NCI-H2029 treated with DMSO at 0.1 percent for 48 hours (cell line): ENCODE measurements around the gene EMCN.
"Not testable (repeated sequence)": the region's sequence is repeated elsewhere in the genome, so short reads cannot be mapped to it uniquely, and the experiment has no call there.

ENCODE experiments used
- DNase-seq: peaks from one replicate; lab custom pipeline; 2025; lab: John Stamatoyannopoulos, UW

Gene EMCN

GRCh38 chr4:100379583-100380105, 138.2 kb downstream of the EMCN start:
- DNase-seq: no peak

GRCh38 chr4:100372432-100372831, 145.4 kb downstream of the EMCN start:
- DNase-seq: no peak

GRCh38 chr4:100369871-100370270, 148.0 kb downstream of the EMCN start:
- DNase-seq: no peak

DNA sequence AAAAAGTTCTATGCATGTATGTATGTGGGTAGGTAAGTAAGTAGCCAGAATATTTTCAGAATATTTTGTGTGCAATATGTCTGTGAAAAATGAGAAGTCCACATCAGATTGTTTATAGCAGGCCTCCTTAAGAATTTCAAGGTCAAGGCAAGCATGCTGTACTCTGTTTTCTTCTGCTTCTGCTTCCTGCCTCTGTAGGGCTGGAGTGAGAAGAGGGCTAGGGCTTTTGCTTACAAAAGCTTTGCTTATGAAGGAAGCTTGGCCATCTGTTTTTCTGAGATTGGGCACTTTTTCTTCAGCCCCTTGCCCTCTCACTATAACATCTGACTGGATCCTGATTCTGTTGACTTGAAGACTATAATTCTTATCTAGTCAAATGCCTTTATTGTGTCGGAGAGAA, 150.4 kb downstream of the EMCN start:
- no peak for DNase-seq

DNA sequence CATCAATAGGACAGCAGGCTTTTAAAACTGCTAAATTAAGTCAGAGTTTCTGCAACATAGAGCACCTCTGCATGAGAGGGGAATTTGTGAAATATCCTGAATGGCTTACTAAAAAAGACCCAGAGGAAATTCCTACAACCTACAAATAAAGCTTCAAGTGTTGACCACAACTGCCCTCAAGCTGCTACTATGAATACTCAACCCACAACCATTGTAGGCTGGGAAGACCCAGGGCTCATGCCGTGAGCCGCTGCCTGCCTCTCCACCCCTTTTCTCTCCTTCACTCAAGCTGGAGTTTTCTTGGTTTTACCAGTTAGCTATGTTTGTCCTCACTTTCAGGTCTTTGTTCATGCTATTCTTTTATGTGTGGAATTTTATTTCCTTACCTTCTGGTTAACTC, 151.6 kb downstream of the EMCN start:
- DNase-seq: no peak

DNA sequence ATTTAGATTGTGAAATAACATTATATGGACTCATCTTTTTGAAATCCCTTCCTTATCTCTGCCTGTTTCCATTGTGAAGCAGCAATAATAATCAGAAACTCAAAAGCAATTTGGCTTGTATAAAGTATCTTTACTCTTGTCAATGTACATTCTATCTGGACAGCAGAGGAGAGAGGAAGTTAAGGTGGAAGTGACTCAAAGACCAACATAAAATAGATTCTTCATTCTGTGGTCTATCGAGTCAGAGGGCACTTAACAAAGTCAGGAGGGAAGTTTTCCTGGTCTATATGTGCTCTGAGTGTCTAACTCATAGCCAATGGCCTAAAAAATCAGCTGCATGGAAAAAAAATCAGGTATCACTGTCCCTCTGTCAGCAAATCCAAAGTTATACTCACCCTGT, 155.5 kb downstream of the EMCN start:
- DNase-seq: no peak

GRCh38 chr4:100361336-100361735, 156.5 kb downstream of the EMCN start:
- no peak for DNase-seq

DNA sequence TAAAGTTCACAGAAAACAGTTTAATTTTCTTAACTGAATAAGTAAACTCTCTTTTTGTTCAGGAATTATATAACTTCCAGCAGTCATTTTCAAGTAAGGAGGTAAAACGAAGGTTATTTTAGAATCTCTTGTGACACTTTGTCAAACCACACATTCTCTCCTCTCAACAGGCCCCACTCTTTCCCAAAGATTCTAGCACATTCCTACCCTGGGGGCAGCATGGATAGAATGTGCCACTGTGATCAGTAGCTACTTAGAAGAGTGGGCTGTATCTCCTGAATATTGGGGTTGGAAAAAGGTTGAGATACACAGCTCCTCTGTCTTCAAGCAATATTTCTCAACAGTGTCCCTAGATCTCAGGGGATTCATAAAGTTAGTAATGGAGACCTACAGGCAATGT, 157.6 kb downstream of the EMCN start:
- DNase-seq: no peak

- DNase-seq: no peak
These were observed 158.4 kb downstream of the EMCN start for GRCh38 chr4:100359441-100359840.

GRCh38 chr4:100357542-100357941, 160.3 kb downstream of the EMCN start:
- DNase-seq: no peak

- DNase-seq: no peak
These were observed 161.7 kb downstream of the EMCN start for GRCh38 chr4:100356172-100356571.

DNA sequence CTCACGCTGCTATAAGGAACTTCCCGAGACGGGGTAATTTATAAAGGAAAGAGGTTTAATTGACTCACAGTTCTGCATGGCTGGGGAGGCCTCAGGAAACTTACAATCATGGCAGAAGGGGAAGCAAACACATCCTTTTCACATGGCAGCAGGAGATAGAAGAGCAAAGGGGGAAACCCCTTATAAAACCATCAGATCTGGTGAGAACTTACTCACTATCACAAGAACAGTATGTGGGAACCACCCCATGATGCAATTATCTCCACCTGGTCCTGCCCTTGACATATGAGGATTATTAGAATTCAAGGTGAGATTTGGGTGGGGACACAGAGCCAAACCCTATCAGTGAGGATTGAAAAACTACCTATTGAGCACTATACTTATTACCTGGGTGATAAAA, 165.5 kb downstream of the EMCN start:
- DNase-seq: not testable (repeated sequence)

DNA sequence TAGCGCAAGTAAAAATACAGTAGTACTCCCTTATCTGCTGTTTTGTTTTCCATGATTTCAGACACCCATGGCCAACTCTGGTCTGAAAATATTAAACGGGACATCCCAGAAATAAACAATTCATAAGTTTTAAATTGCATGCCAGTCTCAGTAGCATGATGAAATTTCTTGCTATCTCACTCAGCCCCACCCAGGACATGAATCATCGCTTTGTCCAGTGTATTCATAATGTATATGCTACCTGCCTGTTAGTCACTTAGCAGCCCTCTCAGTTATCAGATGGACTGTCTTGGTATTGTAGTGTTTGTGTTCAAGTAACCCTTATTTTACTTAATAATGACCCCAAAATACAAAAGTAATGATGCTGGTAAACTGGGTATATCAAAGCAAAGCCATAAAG, 169.3 kb downstream of the EMCN start:
- no peak for DNase-seq

DNA sequence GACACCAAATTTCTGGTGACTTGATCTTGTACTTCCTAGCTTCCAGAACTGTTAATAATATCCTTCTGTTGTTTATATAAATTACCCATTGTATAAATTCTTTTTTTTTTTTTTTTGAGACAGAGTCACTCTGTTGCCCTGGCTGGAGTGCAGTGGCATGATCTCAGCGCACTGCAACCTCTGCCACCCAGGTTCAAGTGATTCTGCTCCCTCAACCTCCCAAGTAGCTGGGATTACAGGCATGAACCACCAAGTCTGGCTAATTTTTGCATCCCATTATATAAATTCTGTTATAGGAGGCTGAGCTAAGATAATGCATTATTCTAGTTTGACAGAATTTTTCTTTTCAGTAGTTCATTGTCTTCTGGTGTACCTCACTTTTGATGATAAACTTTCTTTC, 170.6 kb downstream of the EMCN start:
- DNase-seq: no peak

GRCh38 chr4:100345585-100345984, 172.2 kb downstream of the EMCN start:
- DNase-seq: no peak
